Hepatocyte (in vitro differentiated cells): ENCODE data around the gene KLC3.

ENCODE experiments used
- EZH2 ChIP-seq: fragments of 200-600 bp; sonication (generic); IDR thresholded peaks from 2 replicates; pipeline ENCODE4 v1.6.1; 2016; ENCODE audit warnings: antibody characterized with exemption, mild to moderate bottlenecking, borderline replicate concordance
- TF ChIP-seq, protein P1 (sequence below): fragments of 200-600 bp; sonication (generic); IDR thresholded peaks from 2 replicates; pipeline ENCODE4 v1.5.1; 2016; ENCODE audit warnings: antibody characterized with exemption, mild to moderate bottlenecking; ENCODE audit not compliant: poor library complexity

DNA sequence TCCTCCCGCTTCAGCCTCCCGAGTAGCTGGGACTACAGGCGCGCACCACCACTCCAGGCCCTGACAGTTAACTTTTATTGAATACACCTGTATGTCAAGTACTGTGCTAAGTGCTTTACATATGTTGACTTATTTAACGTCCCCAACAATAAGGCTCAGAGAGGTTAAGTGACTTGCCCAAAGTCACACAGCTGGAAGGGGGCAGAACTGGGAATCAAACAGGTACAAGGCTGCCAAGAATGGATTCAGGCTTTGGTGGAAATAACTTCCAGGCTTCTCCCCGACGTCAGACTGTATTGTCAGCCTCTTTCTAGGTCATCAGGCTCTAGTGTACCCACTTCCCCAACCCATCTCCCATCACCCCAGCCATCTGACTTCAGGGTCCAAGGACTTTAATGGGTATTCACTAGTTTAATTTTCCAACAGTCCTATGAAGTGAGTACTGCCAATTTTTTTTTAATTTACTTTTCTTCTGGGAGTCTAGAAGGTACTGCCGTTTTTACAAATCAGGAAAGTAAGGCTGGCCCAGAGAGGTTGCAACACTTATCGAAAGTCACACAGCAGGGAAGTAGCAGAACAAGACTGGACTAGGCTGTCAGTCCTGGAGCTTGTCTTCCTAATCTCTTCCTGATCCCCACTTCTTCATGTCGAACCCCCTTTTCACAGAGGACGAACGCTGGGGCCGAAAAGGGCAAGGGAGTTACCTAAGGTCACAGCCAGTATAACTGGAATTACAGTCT is 13.0 kb upstream of the KLC3 start:
- TF ChIP-seq, protein P1, sequence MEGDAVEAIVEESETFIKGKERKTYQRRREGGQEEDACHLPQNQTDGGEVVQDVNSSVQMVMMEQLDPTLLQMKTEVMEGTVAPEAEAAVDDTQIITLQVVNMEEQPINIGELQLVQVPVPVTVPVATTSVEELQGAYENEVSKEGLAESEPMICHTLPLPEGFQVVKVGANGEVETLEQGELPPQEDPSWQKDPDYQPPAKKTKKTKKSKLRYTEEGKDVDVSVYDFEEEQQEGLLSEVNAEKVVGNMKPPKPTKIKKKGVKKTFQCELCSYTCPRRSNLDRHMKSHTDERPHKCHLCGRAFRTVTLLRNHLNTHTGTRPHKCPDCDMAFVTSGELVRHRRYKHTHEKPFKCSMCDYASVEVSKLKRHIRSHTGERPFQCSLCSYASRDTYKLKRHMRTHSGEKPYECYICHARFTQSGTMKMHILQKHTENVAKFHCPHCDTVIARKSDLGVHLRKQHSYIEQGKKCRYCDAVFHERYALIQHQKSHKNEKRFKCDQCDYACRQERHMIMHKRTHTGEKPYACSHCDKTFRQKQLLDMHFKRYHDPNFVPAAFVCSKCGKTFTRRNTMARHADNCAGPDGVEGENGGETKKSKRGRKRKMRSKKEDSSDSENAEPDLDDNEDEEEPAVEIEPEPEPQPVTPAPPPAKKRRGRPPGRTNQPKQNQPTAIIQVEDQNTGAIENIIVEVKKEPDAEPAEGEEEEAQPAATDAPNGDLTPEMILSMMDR: no peak
- no peak for TF ChIP-seq EZH2
